Measurements from ENCODE around the gene CARD8.

GRCh38 chr19:48283908-48284307 is 28.2 kb upstream of the CARD8 start:
- no peak for TF ChIP-seq POLR2A (IDR thresholded peaks at IDR 0.05; ENCODE audit: low read depth, low read length)
- no peak for TF ChIP-seq POLR2AphosphoS5 (IDR thresholded peaks at IDR 0.05; ENCODE audit: low read depth, low read length)
